Measurements from ENCODE around the gene KCNG2. TPM values are rescaled to one million over a fixed set of nuclear protein-coding genes. Genes with fewer than 3 reads are reported as not detected.

Gene KCNG2
- total RNA-seq, 2 donors from 2014 or later: not detected

DNA sequence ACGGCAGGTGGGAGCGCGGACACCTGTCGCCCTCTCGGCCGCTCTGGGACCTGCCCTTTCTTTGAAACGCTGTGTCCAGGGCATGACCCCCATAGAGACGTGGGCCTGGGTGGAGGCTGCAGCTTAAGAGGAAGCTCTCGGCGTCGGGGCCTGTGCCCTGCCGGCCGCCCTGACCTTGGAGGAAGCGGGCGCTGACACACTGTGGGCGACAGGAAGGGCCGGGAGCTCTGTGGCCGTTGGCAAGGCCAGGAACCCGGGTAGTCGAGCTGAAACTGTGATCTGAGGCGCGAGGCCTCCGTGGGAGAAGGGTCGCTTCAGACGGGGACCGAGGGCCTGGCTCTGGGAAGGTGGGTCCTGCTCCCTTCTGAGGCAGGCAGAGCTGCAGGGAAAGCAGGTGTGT lies 28.2 kb downstream of the KCNG2 start:
- Histone ChIP-seq H3K27me3 (no peaks in the 10 kb centered on the region), H3K9me3 (no peaks in the 10 kb centered on the region), H3K4me3 (no peak overlapping the region), H3K27ac (no peak overlapping the region), H3K4me1 (no peaks in the 10 kb centered on the region), H3K36me3 (replicated peaks in 1 of 2; ENCODE audit: insufficient read depth in 1 of 2, low read depth in 2 of 2) (no peaks in the 10 kb centered on the region)
- 76 to 89% methylated on average over 17 to 20 of the region's 26 CpGs for WGBS, 2 donors
- intact Hi-C loops (cut with DNase I): no loop called here
- ATAC-seq (no peak), DNase-seq (peak in 1 of 4 donors; percentile 23)
- no peak for TF ChIP-seq POLR2A (IDR thresholded peaks at IDR 0.05)
- TF ChIP-seq, protein P1, sequence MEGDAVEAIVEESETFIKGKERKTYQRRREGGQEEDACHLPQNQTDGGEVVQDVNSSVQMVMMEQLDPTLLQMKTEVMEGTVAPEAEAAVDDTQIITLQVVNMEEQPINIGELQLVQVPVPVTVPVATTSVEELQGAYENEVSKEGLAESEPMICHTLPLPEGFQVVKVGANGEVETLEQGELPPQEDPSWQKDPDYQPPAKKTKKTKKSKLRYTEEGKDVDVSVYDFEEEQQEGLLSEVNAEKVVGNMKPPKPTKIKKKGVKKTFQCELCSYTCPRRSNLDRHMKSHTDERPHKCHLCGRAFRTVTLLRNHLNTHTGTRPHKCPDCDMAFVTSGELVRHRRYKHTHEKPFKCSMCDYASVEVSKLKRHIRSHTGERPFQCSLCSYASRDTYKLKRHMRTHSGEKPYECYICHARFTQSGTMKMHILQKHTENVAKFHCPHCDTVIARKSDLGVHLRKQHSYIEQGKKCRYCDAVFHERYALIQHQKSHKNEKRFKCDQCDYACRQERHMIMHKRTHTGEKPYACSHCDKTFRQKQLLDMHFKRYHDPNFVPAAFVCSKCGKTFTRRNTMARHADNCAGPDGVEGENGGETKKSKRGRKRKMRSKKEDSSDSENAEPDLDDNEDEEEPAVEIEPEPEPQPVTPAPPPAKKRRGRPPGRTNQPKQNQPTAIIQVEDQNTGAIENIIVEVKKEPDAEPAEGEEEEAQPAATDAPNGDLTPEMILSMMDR (IDR thresholded peaks at IDR 0.05): no peak

DNA sequence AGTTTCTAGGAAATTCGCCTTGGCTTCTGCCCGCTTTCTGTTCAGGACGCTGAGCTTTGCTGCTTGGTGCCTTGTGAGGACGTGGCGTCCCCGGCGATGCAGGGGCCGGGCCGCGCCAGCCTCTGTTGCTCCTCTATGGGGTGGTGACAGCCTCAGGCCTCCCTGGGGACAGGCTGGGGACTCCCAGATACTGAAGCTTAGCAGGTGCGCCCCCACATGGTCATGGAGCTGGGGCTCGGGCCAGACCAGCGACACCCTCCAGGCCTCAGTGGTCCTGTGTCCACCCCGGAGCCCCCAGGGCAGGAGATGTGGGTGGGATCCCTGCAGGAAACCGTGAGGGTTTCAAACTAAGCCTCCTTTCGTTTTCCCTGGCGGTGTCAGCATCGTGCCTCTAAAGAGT lies 29.2 kb downstream of the KCNG2 start:
- H3K4me3 ChIP-seq: no peak overlapping the region
- intact Hi-C loops (cut with DNase I): no loop called here
- H3K4me1 ChIP-seq: no peaks in the 10 kb centered on the region
- H3K27ac ChIP-seq: no peak overlapping the region
- no peak for DNase-seq
- 83 to 94% methylated on average over 11 to 18 of the region's 18 CpGs for WGBS, 2 donors
- TF ChIP-seq POLR2A (IDR thresholded peaks at IDR 0.05): no peak
- TF ChIP-seq, protein P1 (IDR thresholded peaks at IDR 0.05): no peak
- H3K36me3 ChIP-seq (replicated peaks in 1 of 2; ENCODE audit: insufficient read depth in 1 of 2, low read depth in 2 of 2): no peaks in the 10 kb centered on the region
- no peaks in the 10 kb centered on the region for H3K27me3 ChIP-seq
- ATAC-seq: no peak
- no peaks in the 10 kb centered on the region for H3K9me3 ChIP-seq

- no peak for ATAC-seq
Measured at GRCh38 chr18:79828258-79828657, 30.5 kb downstream of the KCNG2 start.

DNA sequence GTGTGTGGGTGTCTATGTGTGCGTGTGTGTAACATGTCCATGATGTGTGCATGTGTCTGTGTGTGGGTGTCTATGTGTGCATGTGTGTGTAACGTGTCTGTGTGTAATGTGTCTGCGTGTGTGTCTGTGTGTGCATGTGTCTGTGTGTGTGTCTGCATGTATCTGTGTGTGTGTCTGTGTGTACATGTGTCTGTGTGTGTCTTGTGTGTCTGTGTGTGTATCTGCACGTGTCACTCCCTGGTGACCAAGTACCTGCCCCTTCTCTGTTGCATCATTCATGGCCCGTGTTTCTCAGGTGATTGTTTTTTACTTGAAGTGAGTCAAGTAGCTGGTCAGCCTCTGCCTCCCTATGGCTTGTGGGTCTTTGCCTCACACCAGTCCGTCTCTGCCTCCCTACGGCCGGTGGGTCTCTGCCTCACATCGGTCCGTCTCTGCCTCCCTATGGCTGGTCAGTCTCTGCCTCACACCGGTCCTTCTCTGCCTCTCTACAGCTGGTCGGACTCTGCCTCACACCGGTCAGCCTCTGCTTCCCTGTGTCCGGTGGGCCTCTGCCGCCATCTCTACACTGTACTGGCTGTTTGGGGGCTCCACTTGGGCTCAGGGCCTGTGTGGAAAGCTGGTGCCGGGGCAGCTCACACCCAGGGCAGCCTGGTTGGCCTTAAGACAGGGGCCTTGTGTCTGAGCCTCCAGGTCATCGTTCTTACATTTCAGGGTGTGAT lies 31.6 kb downstream of the KCNG2 start:
- H3K27ac ChIP-seq: no peak overlapping the region
- no peaks in the 10 kb centered on the region for H3K4me1 ChIP-seq
- no peak for DNase-seq
- TF ChIP-seq, protein P1 (IDR thresholded peaks at IDR 0.05): no peak
- TF ChIP-seq POLR2A (IDR thresholded peaks at IDR 0.05): no peak
- no peaks in the 10 kb centered on the region for H3K36me3 ChIP-seq (replicated peaks in 1 of 2; ENCODE audit: insufficient read depth in 1 of 2, low read depth in 2 of 2)
- H3K9me3 ChIP-seq: no peaks in the 10 kb centered on the region
- 89 to 90% methylated on average over 17 of the region's 17 CpGs for WGBS, 2 donors
- intact Hi-C loops (cut with DNase I): no loop called here
- H3K4me3 ChIP-seq: no peak overlapping the region
- no peaks in the 10 kb centered on the region for H3K27me3 ChIP-seq
- ATAC-seq: no peak

More at GRCh38 chr18:79828258-79828657, 30.5 kb downstream of the KCNG2 start:
- DNase-seq: no peak
- intact Hi-C loops (cut with DNase I): no loop called here
- H3K27me3 ChIP-seq: no peaks in the 10 kb centered on the region
- no peak overlapping the region for H3K27ac ChIP-seq
- H3K4me3 ChIP-seq: no peak overlapping the region
- H3K4me1 ChIP-seq: no peaks in the 10 kb centered on the region
- WGBS, 2 donors: 86 to 91% methylated on average over 5 of the region's 5 CpGs
- no peaks in the 10 kb centered on the region for H3K36me3 ChIP-seq (replicated peaks in 1 of 2; ENCODE audit: insufficient read depth in 1 of 2, low read depth in 2 of 2)
- no peaks in the 10 kb centered on the region for H3K9me3 ChIP-seq
- TF ChIP-seq, protein P1 (IDR thresholded peaks at IDR 0.05): no peak
- no peak for TF ChIP-seq POLR2A (IDR thresholded peaks at IDR 0.05)

GRCh38 chr18:79832169-79832568 lies 34.4 kb downstream of the KCNG2 start:
- no peak for DNase-seq

More at GRCh38 chr18:79832169-79832568, 34.4 kb downstream of the KCNG2 start:
- Histone ChIP-seq H3K4me3 (no peak overlapping the region), H3K27me3 (no peaks in the 10 kb centered on the region), H3K4me1 (no peaks in the 10 kb centered on the region), H3K27ac (no peak overlapping the region), H3K36me3 (replicated peaks in 1 of 2; ENCODE audit: insufficient read depth in 1 of 2, low read depth in 2 of 2) (no peaks in the 10 kb centered on the region), H3K9me3 (no peaks in the 10 kb centered on the region)
- ATAC-seq: no peak
- intact Hi-C loops (cut with DNase I): no loop called here
- TF ChIP-seq, protein P1 (IDR thresholded peaks at IDR 0.05): no peak
- no peak for TF ChIP-seq POLR2A (IDR thresholded peaks at IDR 0.05)
- 71 to 77% methylated on average over 3 of the region's 3 CpGs for WGBS, 2 donors

Measured in body of pancreas (tissue), 4 donors.